HepG2 (cell line): ENCODE data around the gene CNTFR. TPM values are rescaled to one million over a fixed set of nuclear protein-coding genes. Genes with fewer than 3 reads are reported as not detected.

Experiments
- CREM ChIP-seq, 2 experiments: sonication (generic) in 1 of 2; formaldehyde crosslinking in 1 of 2; IDR thresholded peaks; 2 replicates each; pipeline versions ENCODE4 v1.4.0 to v1.6.1; 2016 to 2020; ENCODE audit warnings: antibody characterized with exemption in 1 of 2, mild to moderate bottlenecking in 1 of 2, missing genetic modification reagents in 1 of 2
- ELF1 ChIP-seq: sonication (generic); formaldehyde crosslinking; IDR thresholded peaks from 2 replicates; pipeline ENCODE4 v1.4.0; 2020; ENCODE audit warnings: missing genetic modification reagents
- FOXJ3 ChIP-seq: sonication (generic); formaldehyde crosslinking; IDR thresholded peaks from 2 replicates; pipeline ENCODE4 v1.4.0; 2020; ENCODE audit warnings: missing genetic modification reagents, mild to moderate bottlenecking, borderline replicate concordance
- MBNL3 ChIP-seq: fragments of 250-450 bp; sonication (Bioruptor Pico); conservative IDR thresholded peaks from 2 replicates; pipeline ENCODE4 v1.8.0; 2022; ENCODE audit warnings: mild to moderate bottlenecking, inconsistent platforms
- SRSF4 ChIP-seq: fragments of 200-400 bp; formaldehyde crosslinking; IDR thresholded peaks from one replicate; pipeline ENCODE4 v1.6.1; 2018; ENCODE audit warnings: mild to moderate bottlenecking, low read depth, low read length, moderate library complexity; ENCODE audit not compliant: poor library complexity, severe bottlenecking
- TEAD2 ChIP-seq: sonication (generic); formaldehyde crosslinking; IDR thresholded peaks from 2 replicates; pipeline ENCODE4 v1.9.0; 2021; ENCODE audit warnings: missing genetic modification reagents
- U2AF2 ChIP-seq: fragments of 200-400 bp; formaldehyde crosslinking; IDR thresholded peaks from 2 replicates; pipeline ENCODE4 v1.6.1; 2017; ENCODE audit warnings: low read depth, mild to moderate bottlenecking, low read length
- ZFX ChIP-seq: sonication (generic); formaldehyde crosslinking; IDR thresholded peaks from 2 replicates; pipeline ENCODE4 v1.4.0; 2020; ENCODE audit warnings: mild to moderate bottlenecking, low read depth, missing genetic modification reagents, moderate library complexity
- ZNF326 ChIP-seq: sonication (generic); formaldehyde crosslinking; IDR thresholded peaks from 2 replicates; pipeline ENCODE4 v1.4.0; 2020; ENCODE audit warnings: missing genetic modification reagents, borderline replicate concordance
- ZNF543 ChIP-seq: sonication (generic); formaldehyde crosslinking; IDR thresholded peaks from 2 replicates; pipeline ENCODE4 v1.4.0; 2020; ENCODE audit warnings: mild to moderate bottlenecking, missing genetic modification reagents
- ZNF564 ChIP-seq: sonication (generic); formaldehyde crosslinking; IDR thresholded peaks from 2 replicates; pipeline ENCODE4 v1.8.1; 2023; ENCODE audit warnings: mild to moderate bottlenecking, missing genetic modification reagents
- ZNF605 ChIP-seq: sonication (generic); formaldehyde crosslinking; IDR thresholded peaks from 2 replicates; pipeline ENCODE4 v1.8.0; 2022; ENCODE audit warnings: mild to moderate bottlenecking, missing genetic modification reagents
- ZNF761 ChIP-seq: sonication (generic); formaldehyde crosslinking; conservative IDR thresholded peaks from 2 replicates; pipeline ENCODE4 v1.4.0; 2020; ENCODE audit warnings: mild to moderate bottlenecking, missing genetic modification reagents
- polyA plus RNA-seq, 8 experiments: library from polyadenylated mRNA; depleted of rRNA in 3 of 8; stranded (reverse) in 7 of 8; unstranded in 1 of 8; fragments of >200 nt; fragmentation: Illumina TruSeq in 4 of 8; extraction: Trizol in 4 of 8; gene quantifications; 2 replicates each; pipeline versions ENCODE4 v1.2.1 to v1.2.3, GENCODE V29; 2011 to 2016; ENCODE audit warnings: low read depth in 4 of 8, missing spikeins in 1 of 8, mixed read lengths in 1 of 8; ENCODE audit not compliant: insufficient read depth in 1 of 8
- total RNA-seq, 5 experiments: library from RNA; depleted of rRNA; stranded (reverse); fragments of >200 nt; fragmentation: Illumina TruSeq; extraction: Trizol; gene quantifications; 2 replicates each; pipeline ENCODE4 v1.2.3, GENCODE V29; 2016; ENCODE audit warnings: low read depth in 1 of 5
- TF ChIP-seq, protein P1 (sequence below): IDR thresholded peaks from 2 replicates; pipeline ENCODE4 v1.6.1; 2016
- TF ChIP-seq, protein P2 (sequence below): fragments of 450-650 bp; IDR thresholded peaks from 2 replicates; pipeline ENCODE4 v1.6.1; 2017
- TF ChIP-seq, protein P3 (sequence below): IDR thresholded peaks from 2 replicates; pipeline ENCODE4 v1.6.1; 2016; ENCODE audit warnings: low read depth, missing genetic modification reagents, missing compliant biosample characterization

CNTFR gene
- total and polyA plus RNA-seq, 2 of the 13 experiments (the other 11 are each of a cell fraction or from before 2014, with no cell fraction given): not detected

DNA sequence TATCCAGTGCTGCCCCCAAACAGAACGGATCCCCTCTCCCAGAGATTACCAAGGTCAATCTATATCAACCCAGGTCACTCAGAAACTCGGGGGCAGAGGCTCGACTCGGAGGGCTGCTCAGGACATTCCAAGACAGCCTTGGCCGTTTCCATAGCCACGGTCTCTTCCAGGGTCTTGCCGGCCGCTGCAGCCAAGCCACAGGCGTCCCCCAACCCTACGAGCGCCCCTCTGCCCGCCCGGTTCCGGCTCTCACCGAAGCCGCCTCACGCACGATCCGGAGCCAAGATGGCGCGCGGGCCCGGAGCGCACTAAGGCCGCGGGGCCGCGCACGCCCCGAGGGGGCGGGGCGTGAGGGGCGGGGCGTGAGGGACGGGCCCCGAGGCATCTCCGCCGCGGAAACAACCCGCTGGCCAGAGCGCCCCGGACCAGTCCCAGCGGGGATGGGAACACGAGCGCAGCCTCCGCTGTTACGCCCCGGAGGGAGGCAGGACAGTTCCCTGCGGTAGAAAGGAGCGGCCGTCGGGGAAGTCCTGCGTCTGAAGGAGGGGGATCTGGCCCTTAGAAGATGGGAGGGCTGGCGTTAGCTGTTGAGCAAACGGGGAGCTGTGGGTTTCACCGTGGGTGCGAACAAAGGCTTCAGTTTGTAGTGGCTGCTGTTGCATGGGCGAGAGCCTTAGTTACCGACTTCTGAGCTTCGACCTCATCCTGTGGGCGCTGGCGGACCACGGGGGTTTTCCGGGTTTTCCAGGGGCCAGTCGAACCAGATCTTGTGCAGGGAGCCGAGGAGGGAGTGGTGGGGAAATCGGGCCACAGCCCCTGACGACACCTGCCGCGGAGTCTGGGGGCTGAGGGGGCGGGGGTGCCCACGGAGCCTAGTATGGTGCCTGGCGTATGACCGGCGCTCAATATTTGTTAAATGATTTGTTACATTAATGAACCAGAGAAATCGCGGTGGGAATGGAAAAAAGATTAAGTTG, 22.6 kb upstream of the CNTFR start, which contains the start of gene RPP25L (continued):
- peak; percentile 40; the same call in 1 of the 2 replicates for TF ChIP-seq ZNF543
- TF ChIP-seq, protein P1, sequence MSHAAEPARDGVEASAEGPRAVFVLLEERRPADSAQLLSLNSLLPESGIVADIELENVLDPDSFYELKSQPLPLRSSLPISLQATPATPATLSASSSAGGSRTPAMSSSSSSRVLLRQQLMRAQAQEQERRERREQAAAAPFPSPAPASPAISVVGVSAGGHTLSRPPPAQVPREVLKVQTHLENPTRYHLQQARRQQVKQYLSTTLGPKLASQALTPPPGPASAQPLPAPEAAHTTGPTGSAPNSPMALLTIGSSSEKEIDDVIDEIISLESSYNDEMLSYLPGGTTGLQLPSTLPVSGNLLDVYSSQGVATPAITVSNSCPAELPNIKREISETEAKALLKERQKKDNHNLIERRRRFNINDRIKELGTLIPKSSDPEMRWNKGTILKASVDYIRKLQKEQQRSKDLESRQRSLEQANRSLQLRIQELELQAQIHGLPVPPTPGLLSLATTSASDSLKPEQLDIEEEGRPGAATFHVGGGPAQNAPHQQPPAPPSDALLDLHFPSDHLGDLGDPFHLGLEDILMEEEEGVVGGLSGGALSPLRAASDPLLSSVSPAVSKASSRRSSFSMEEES (CRISPR knock-in tag): 0 out of 2 replicates have a peak, but pooled peaks have one; percentile 23
- no peak; the same call in 1 of the 2 replicates for TF ChIP-seq ZNF761
- TF ChIP-seq ZNF564 (CRISPR knock-in tag): peak; percentile 70; the same call in 1 of the 2 replicates
- peak; percentile 86 for TF ChIP-seq ZFX
- no peak for TF ChIP-seq U2AF2
- TF ChIP-seq ZNF326 (CRISPR knock-in tag): no peak
- peak; percentile 26 for TF ChIP-seq ELF1
- TF ChIP-seq TEAD2 (CRISPR knock-in tag): no peak
- TF ChIP-seq MBNL3: no peak
- TF ChIP-seq, protein P2, sequence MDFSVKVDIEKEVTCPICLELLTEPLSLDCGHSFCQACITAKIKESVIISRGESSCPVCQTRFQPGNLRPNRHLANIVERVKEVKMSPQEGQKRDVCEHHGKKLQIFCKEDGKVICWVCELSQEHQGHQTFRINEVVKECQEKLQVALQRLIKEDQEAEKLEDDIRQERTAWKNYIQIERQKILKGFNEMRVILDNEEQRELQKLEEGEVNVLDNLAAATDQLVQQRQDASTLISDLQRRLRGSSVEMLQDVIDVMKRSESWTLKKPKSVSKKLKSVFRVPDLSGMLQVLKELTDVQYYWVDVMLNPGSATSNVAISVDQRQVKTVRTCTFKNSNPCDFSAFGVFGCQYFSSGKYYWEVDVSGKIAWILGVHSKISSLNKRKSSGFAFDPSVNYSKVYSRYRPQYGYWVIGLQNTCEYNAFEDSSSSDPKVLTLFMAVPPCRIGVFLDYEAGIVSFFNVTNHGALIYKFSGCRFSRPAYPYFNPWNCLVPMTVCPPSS: no peak
- no peak for TF ChIP-seq ZNF605 (CRISPR knock-in tag)
- TF ChIP-seq CREM (IDR thresholded peaks at IDR 0.05): no peak
- no peak for TF ChIP-seq CREM (CRISPR knock-in tag; IDR thresholded peaks at IDR 0.05)
- TF ChIP-seq, protein P3, sequence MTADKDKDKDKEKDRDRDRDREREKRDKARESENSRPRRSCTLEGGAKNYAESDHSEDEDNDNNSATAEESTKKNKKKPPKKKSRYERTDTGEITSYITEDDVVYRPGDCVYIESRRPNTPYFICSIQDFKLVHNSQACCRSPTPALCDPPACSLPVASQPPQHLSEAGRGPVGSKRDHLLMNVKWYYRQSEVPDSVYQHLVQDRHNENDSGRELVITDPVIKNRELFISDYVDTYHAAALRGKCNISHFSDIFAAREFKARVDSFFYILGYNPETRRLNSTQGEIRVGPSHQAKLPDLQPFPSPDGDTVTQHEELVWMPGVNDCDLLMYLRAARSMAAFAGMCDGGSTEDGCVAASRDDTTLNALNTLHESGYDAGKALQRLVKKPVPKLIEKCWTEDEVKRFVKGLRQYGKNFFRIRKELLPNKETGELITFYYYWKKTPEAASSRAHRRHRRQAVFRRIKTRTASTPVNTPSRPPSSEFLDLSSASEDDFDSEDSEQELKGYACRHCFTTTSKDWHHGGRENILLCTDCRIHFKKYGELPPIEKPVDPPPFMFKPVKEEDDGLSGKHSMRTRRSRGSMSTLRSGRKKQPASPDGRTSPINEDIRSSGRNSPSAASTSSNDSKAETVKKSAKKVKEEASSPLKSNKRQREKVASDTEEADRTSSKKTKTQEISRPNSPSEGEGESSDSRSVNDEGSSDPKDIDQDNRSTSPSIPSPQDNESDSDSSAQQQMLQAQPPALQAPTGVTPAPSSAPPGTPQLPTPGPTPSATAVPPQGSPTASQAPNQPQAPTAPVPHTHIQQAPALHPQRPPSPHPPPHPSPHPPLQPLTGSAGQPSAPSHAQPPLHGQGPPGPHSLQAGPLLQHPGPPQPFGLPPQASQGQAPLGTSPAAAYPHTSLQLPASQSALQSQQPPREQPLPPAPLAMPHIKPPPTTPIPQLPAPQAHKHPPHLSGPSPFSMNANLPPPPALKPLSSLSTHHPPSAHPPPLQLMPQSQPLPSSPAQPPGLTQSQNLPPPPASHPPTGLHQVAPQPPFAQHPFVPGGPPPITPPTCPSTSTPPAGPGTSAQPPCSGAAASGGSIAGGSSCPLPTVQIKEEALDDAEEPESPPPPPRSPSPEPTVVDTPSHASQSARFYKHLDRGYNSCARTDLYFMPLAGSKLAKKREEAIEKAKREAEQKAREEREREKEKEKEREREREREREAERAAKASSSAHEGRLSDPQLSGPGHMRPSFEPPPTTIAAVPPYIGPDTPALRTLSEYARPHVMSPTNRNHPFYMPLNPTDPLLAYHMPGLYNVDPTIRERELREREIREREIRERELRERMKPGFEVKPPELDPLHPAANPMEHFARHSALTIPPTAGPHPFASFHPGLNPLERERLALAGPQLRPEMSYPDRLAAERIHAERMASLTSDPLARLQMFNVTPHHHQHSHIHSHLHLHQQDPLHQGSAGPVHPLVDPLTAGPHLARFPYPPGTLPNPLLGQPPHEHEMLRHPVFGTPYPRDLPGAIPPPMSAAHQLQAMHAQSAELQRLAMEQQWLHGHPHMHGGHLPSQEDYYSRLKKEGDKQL: no peak
- no peak for TF ChIP-seq FOXJ3 (CRISPR knock-in tag)
- TF ChIP-seq SRSF4: no peak
